Lower leg skin (tissue), 3 donors: ENCODE measurements around the gene MYL9.

Source experiments
- CTCF ChIP-seq, 3 donors: fragments of 450-650 bp; IDR thresholded peaks; one replicate each; pipeline ENCODE4 v1.5.1; 2016; ENCODE audit warnings: antibody characterized with exemption in 3 of 3, mild to moderate bottlenecking in 3 of 3, moderate library complexity in 2 of 3
- POLR2A ChIP-seq, 2 donors: fragments of 450-650 bp; IDR thresholded peaks; one replicate each; pipeline ENCODE4 v1.6.1; 2016 to 2017; ENCODE audit warnings: antibody characterized with exemption in 2 of 2, mild to moderate bottlenecking in 1 of 2, moderate library complexity in 1 of 2

- no peak for TF ChIP-seq CTCF (IDR thresholded peaks at IDR 0.05)
- no peak for TF ChIP-seq POLR2A (IDR thresholded peaks at IDR 0.05)
Observed at GRCh38 chr20:36498386-36499179, 42.7 kb upstream of the MYL9 start.
